ENCODE data around the gene UGT1A10. TPM values are rescaled to one million over a fixed set of nuclear protein-coding genes. Genes with fewer than 3 reads are reported as not detected.
A peak's percentile ranks its signal among the peaks of the same experiment; 100 is the strongest.

The UGT1A10 gene
- total and polyA plus RNA-seq, 2 donors (not counting 3 experiments of a cell fraction or from before 2014, with no cell fraction given) = not detected

DNA sequence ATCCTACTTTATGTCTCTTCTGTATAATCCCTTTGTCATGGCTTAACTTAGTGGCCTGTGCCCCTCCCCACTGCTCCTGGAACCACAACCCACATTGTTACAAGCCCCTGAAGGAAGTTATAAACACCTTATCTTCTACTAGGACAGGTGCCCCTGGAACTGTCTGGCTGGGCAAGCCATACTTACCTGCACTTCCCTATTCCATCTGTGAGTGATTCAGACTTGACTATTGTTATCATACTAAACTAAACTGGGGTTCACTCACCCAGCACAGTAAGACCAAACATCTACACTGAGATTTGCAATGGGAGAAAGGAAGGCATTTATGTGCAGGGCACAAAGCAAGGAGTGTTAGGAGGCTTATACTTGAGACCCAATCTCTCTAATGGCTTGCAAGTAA is 52.8 kb downstream of the UGT1A10 start:
- FAIRE-seq = no peak
- peaks cover 17% of the 10 kb centered on the region for H3K4me1 ChIP-seq (ENCODE audit: control insufficient read depth, extremely low read depth, insufficient read depth, low read length)
- TF ChIP-seq POLR2AphosphoS5 (IDR thresholded peaks at IDR 0.05; ENCODE audit: insufficient read depth, low read depth, low read length) (no peak), EZH2 (IDR thresholded peaks at IDR 0.05; ENCODE audit: borderline replicate concordance, low read depth, low read length, severe bottlenecking) (no peak), FOS (IDR thresholded peaks at IDR 0.05; ENCODE audit: borderline replicate concordance, insufficient read depth, low read length) (no peak), POLR2A (IDR thresholded peaks at IDR 0.05; ENCODE audit: low read depth, low read length) (no peak), JUN (IDR thresholded peaks at IDR 0.05; ENCODE audit: borderline replicate concordance, insufficient read depth, insufficient read length, low read depth) (no peak), GATA2 (IDR thresholded peaks at IDR 0.05; ENCODE audit: insufficient read depth, insufficient read length, low read depth, low read length) (no peak), CTCF (IDR thresholded peaks at IDR 0.05; ENCODE audit: extremely low read depth in 1 of 2, insufficient read depth in 1 of 2, low read depth in 1 of 2, low read length in 2 of 2) (no peak), MYC (IDR thresholded peaks at IDR 0.05; ENCODE audit: low read depth, low read length) (no peak)
- TF ChIP-seq, protein P1, sequence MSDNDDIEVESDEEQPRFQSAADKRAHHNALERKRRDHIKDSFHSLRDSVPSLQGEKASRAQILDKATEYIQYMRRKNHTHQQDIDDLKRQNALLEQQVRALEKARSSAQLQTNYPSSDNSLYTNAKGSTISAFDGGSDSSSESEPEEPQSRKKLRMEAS (IDR thresholded peaks at IDR 0.05; ENCODE audit: insufficient read depth, insufficient read length) = no peak

More for the DNA sequence above, 52.8 kb downstream of the UGT1A10 start:
- Histone ChIP-seq H3K9me3 (replicated peaks; ENCODE audit: control insufficient read depth, insufficient read depth, low read length) (no peaks in the 10 kb centered on the region), H3K36me3 (ENCODE audit: control insufficient read depth in 2 of 2, extremely low read depth in 1 of 2, insufficient read depth in 2 of 2, low read length in 2 of 2) (no peaks in the 10 kb centered on the region), H3K9me1 (replicated peaks; ENCODE audit: control insufficient read depth, extremely low read depth, insufficient read depth, low read length) (no peaks in the 10 kb centered on the region), H3K9ac (replicated peaks; ENCODE audit: extremely low read depth, insufficient read depth, low read length) (peak overlapping the region; percentile 15), H4K20me1 (replicated peaks; ENCODE audit: control insufficient read depth, extremely low read depth, insufficient read depth, low read length) (no peaks in the 10 kb centered on the region), H3K4me3 (replicated peaks in 1 of 3; ENCODE audit: insufficient read depth in 1 of 3, low read depth in 1 of 3, low read length in 3 of 3) (no peak overlapping the region), H3K27ac (ENCODE audit: insufficient read depth, low read depth, low read length) (peak overlapping the region; percentile 64), H3K79me2 (ENCODE audit: control insufficient read depth, insufficient read depth, low read length) (no peaks in the 10 kb centered on the region), H2AFZ (ENCODE audit: low read depth, low read length) (no peak overlapping the region), H3K4me2 (ENCODE audit: insufficient read depth, low read length) (peak overlapping the region; percentile 31), H3K27me3 (ENCODE audit: control insufficient read depth in 2 of 2, insufficient read depth in 2 of 2, low read length in 2 of 2) (no peaks in the 10 kb centered on the region)
- no peak for DNase-seq (ENCODE audit: low read depth, low spot score)
- BruUV-seq (replicated peaks) = no TSS peak
- CTCF ChIA-PET = interaction anchor here (1.0 to 1.5 kb wide), 3 partner anchors 18 to 275 kb away, joined by 3 to 4 read pairs (median 3); no protein-coding TSS in a partner anchor
- intact Hi-C loops (cut with micrococcal nuclease) = loop anchor here (1.0 kb wide), 1 partner anchor 11 kb away; no protein-coding TSS in a partner anchor
- POLR2A ChIA-PET = no interaction called here
- dilution Hi-C loops (cut with MboI; ENCODE audit: extremely low pct_ligation_motif_present, low sequenced_read_pairs) = no loop called here
